ENCODE results near the gene ABI3. TPM values are rescaled to one million over a fixed set of nuclear protein-coding genes. Genes with fewer than 3 reads are reported as not detected.

The ABI3 gene
- total and polyA plus RNA-seq, 9 of the 15 experiments (the other 6 are each of a cell fraction or from before 2014, with no cell fraction given), result not detected

DNA sequence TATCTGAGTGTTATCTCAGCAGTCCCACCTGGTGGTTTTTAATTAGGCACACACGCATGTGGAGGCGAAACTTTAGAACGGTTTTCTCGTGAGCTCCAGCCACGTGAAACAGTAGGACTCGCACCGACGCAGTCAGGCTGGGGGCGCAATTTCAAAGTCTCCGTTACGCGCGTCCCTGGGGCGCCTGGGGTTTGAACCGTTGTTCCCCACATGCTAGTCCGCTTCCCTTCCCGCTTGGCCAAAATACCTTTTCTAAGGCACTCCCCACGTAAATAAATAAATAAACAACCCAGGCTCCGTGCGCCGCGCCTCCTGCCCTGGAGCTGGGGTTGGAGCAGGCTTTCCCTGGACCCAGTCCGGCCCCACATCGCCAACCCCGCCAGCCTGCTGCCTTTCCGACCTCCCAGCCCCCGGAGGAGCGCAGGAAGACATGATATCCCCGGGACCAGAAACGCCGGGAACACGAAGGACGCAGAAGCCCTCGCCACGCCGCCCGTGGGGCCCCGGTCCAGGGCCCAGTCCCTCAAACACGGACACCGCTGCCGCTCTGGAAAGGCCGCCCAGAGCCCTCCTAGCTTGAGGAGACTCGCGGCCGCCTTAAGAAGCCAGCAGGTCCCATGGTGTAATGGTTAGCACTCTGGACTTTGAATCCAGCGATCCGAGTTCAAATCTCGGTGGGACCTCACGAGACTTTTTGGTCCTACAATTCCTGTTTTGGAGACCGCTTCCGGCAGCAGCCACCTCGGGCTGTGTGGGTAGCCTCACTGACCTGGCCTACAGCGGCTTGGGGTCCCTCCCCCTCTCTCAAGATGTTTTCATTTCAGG, 18.4 kb upstream of the ABI3 start (continued):
- peak; percentile 78; the same call in 1 of the 2 replicates for TF ChIP-seq NKRF (IDR thresholded peaks at IDR 0.05; ENCODE audit: borderline replicate concordance)
- peak; percentile 64; the same call in 1 of the 2 replicates for TF ChIP-seq PHF8 (IDR thresholded peaks at IDR 0.05; ENCODE audit: borderline replicate concordance, low read length)
- TF ChIP-seq EGR1 (conservative IDR thresholded peaks at IDR 0.05), result 0 out of 2 replicates have a peak, but pooled peaks have one; percentile 13
- TF ChIP-seq FOSL1 (tag; conservative IDR thresholded peaks at IDR 0.05), result peak; percentile 9
- peak; percentile 15; the same call in 1 of the 2 replicates for TF ChIP-seq MAFK (IDR thresholded peaks at IDR 0.05; ENCODE audit: low read length)
- TF ChIP-seq DEAF1 (CRISPR knock-in tag; IDR thresholded peaks at IDR 0.05), result peak; percentile 11; the same call in 1 of the 2 replicates
- TF ChIP-seq HIVEP1 (CRISPR knock-in tag; IDR thresholded peaks at IDR 0.05), result no peak
- TF ChIP-seq CBX3 (IDR thresholded peaks at IDR 0.05; ENCODE audit: borderline replicate concordance in 1 of 2, low read length in 2 of 2), result peak in 1 of 2 experiments; percentile 94; a peak in 2 of 3 replicates
- peak; percentile 90 for TF ChIP-seq XRCC5 (IDR thresholded peaks at IDR 0.05; ENCODE audit: low read depth, low read length)
- TF ChIP-seq CHAMP1 (IDR thresholded peaks at IDR 0.05), result 0 out of 2 replicates have a peak, but pooled peaks have one; percentile 18
- TF ChIP-seq, protein P1, sequence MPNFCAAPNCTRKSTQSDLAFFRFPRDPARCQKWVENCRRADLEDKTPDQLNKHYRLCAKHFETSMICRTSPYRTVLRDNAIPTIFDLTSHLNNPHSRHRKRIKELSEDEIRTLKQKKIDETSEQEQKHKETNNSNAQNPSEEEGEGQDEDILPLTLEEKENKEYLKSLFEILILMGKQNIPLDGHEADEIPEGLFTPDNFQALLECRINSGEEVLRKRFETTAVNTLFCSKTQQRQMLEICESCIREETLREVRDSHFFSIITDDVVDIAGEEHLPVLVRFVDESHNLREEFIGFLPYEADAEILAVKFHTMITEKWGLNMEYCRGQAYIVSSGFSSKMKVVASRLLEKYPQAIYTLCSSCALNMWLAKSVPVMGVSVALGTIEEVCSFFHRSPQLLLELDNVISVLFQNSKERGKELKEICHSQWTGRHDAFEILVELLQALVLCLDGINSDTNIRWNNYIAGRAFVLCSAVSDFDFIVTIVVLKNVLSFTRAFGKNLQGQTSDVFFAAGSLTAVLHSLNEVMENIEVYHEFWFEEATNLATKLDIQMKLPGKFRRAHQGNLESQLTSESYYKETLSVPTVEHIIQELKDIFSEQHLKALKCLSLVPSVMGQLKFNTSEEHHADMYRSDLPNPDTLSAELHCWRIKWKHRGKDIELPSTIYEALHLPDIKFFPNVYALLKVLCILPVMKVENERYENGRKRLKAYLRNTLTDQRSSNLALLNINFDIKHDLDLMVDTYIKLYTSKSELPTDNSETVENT (CRISPR knock-in tag; IDR thresholded peaks at IDR 0.05), result peak; percentile 18
- peak; percentile 82 for TF ChIP-seq NFIC (IDR thresholded peaks at IDR 0.05)
- TF ChIP-seq ZNF384 (IDR thresholded peaks at IDR 0.05; ENCODE audit: low read depth, low read length), result 0 out of 2 replicates have a peak, but pooled peaks have one; percentile 5
- 0 out of 2 replicates have a peak, but pooled peaks have one; percentile 20 for TF ChIP-seq USF2 (CRISPR knock-in tag; IDR thresholded peaks at IDR 0.05)
- peak; percentile 99 for TF ChIP-seq CXXC5 (CRISPR knock-in tag; IDR thresholded peaks at IDR 0.05)
- no peak for TF ChIP-seq ZNF24 (IDR thresholded peaks at IDR 0.05)
- no peak for TF ChIP-seq ZNF561 (CRISPR knock-in tag; conservative IDR thresholded peaks at IDR 0.05)
- no peak for TF ChIP-seq ZNF699 (CRISPR knock-in tag; IDR thresholded peaks at IDR 0.05; ENCODE audit: insufficient replicate concordance)

Measured in K562 (cell line).